Prostate gland (tissue), 2 donors: ENCODE results near the gene KRT39. TPM values are rescaled to one million over a fixed set of nuclear protein-coding genes. Genes with fewer than 3 reads are reported as not detected.

ENCODE experiments used
- DNase-seq: peaks from one replicate; pipeline ENCODE4 v3.0.0-alpha.2; 2019; ENCODE audit warnings: low spot score
- H3K27ac ChIP-seq, 2 donors: fragments of 200-600 bp; sonication (generic); 2 replicates each; pipeline ENCODE4 v1.5.1; 2017 to 2019
- H3K27me3 ChIP-seq: fragments of 200-600 bp; sonication (generic); replicated peaks from 2 replicates; pipeline ENCODE4 v1.5.1; 2019; ENCODE audit not compliant: insufficient read depth
- H3K36me3 ChIP-seq, 2 donors: fragments of 200-600 bp; sonication (generic); 1 replicate in 1 of 2; 2 replicates in 1 of 2; pipeline versions ENCODE4 v1.5.1 to v1.8.1; 2017 to 2019
- H3K4me1 ChIP-seq: fragments of 200-600 bp; sonication (generic); replicated peaks from 2 replicates; pipeline ENCODE4 v1.5.1; 2019
- H3K4me3 ChIP-seq, 2 donors: fragments of 200-600 bp; sonication (generic); 2 replicates each; pipeline ENCODE4 v1.5.1; 2017 to 2019
- H3K9me3 ChIP-seq: fragments of 200-600 bp; sonication (generic); 2 replicates; pipeline ENCODE4 v1.5.1; 2017
- POLR2A ChIP-seq: fragments of 450-650 bp; IDR thresholded peaks from one replicate; pipeline ENCODE4 v1.6.1; 2016; ENCODE audit warnings: antibody characterized with exemption, mild to moderate bottlenecking
- POLR2AphosphoS5 ChIP-seq: sonication (generic); formaldehyde crosslinking; IDR thresholded peaks from one replicate; pipeline ENCODE4 v1.6.1; 2017; ENCODE audit warnings: antibody characterized with exemption
- WGBS: methylation state at CpG from one replicate; pipeline ENCODE4 v1.1.5; 2018; 5-methylcytosine and 5-hydroxymethylcytosine counted together
- intact Hi-C: fragments of 100-400 bp; cut with DNase I; formaldehyde crosslinking; loops from one replicate; pipeline ENCODE4 v1.14.2; 2022
- total RNA-seq, 2 donors: library from RNA; depleted of rRNA; stranded (reverse); fragments of >200 nt; gene quantifications; one replicate each; pipeline ENCODE4 v1.1.0, GENCODE V29; 2016
- TF ChIP-seq, protein P1 (sequence below), 4 experiments: fragments of 200-600 bp in 2 of 4; fragments of 450-650 bp in 2 of 4; sonication (generic) in 2 of 4; IDR thresholded peaks; 1 replicate in 3 of 4; 2 replicates in 1 of 4; pipeline ENCODE4 v1.5.1; 2016 to 2019; ENCODE audit warnings: antibody characterized with exemption in 4 of 4, mild to moderate bottlenecking in 2 of 4, moderate library complexity in 2 of 4

The KRT39 gene
- total RNA-seq, 2 donors from 2014 or later, result not detected

- no peak for DNase-seq
These were observed 10.1 kb downstream of the KRT39 start for GRCh38 chr17:40956401-40957254.

GRCh38 chr17:40953881-40954280 lies 12.9 kb downstream of the KRT39 start:
- Histone ChIP-seq H3K9me3 (no peaks in the 10 kb centered on the region), H3K27ac (no peak overlapping the region), H3K4me1 (no peaks in the 10 kb centered on the region), H3K27me3 (no peaks in the 10 kb centered on the region), H3K36me3 (no peaks in the 10 kb centered on the region), H3K4me3 (no peak overlapping the region)
- peak; percentile 10 for DNase-seq
- intact Hi-C loops, result no loop called here
- TF ChIP-seq POLR2AphosphoS5 (no peak), POLR2A (no peak)
- TF ChIP-seq, protein P1, sequence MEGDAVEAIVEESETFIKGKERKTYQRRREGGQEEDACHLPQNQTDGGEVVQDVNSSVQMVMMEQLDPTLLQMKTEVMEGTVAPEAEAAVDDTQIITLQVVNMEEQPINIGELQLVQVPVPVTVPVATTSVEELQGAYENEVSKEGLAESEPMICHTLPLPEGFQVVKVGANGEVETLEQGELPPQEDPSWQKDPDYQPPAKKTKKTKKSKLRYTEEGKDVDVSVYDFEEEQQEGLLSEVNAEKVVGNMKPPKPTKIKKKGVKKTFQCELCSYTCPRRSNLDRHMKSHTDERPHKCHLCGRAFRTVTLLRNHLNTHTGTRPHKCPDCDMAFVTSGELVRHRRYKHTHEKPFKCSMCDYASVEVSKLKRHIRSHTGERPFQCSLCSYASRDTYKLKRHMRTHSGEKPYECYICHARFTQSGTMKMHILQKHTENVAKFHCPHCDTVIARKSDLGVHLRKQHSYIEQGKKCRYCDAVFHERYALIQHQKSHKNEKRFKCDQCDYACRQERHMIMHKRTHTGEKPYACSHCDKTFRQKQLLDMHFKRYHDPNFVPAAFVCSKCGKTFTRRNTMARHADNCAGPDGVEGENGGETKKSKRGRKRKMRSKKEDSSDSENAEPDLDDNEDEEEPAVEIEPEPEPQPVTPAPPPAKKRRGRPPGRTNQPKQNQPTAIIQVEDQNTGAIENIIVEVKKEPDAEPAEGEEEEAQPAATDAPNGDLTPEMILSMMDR (IDR thresholded peaks at IDR 0.05), result no peak
- WGBS, result 43% methylated on average over 2 of the region's 2 CpGs

More at GRCh38 chr17:40956401-40957254, 10.1 kb downstream of the KRT39 start:
- Histone ChIP-seq H3K27ac (peak overlapping the region in 1 of 2 donors; percentile 42), H3K4me1 (no peaks in the 10 kb centered on the region), H3K9me3 (no peaks in the 10 kb centered on the region), H3K27me3 (no peaks in the 10 kb centered on the region), H3K4me3 (no peak overlapping the region), H3K36me3 (no peaks in the 10 kb centered on the region)
- intact Hi-C loops, result no loop called here
- WGBS, result 41% methylated on average over 8 of the region's 8 CpGs
- TF ChIP-seq POLR2A (no peak), POLR2AphosphoS5 (peak; percentile 57)
- TF ChIP-seq, protein P1 (IDR thresholded peaks at IDR 0.05), result no peak

DNA sequence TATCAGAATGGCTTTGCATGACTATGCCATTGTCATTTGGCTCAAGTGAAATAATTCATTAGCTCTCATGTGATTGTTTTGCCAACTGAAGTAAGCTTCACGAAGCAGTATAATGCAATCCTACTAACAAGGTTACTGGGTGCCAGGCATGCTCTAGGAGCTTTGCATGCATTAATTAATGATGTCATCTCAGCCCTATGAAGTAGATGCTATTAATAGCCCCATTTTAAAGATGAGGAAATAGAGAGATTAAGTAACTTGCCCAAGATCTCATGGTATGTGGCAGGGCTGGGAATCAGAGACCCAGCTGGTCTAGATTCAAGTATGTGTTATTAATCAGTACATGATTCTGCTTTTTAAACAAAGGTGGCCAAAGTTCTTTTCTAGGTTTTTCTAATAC lies 14.1 kb downstream of the KRT39 start:
- WGBS, result 34% methylated on average over 1 of the region's 1 CpG

GRCh38 chr17:40952154-40952553 lies 14.6 kb downstream of the KRT39 start:
- 87% methylated on average over 2 of the region's 2 CpGs for WGBS
- TF ChIP-seq POLR2AphosphoS5 (no peak), POLR2A (no peak)
- TF ChIP-seq, protein P1 (IDR thresholded peaks at IDR 0.05), result no peak

More for the DNA sequence above, 14.1 kb downstream of the KRT39 start:
- no peak overlapping the region for H3K4me3 ChIP-seq
- H3K36me3 ChIP-seq, result no peaks in the 10 kb centered on the region
- H3K27me3 ChIP-seq, result no peaks in the 10 kb centered on the region
- no peak overlapping the region for H3K27ac ChIP-seq
- no peak for TF ChIP-seq POLR2AphosphoS5
- TF ChIP-seq, protein P1 (IDR thresholded peaks at IDR 0.05), result no peak
- no peak for TF ChIP-seq POLR2A
- no peaks in the 10 kb centered on the region for H3K4me1 ChIP-seq
- intact Hi-C loops, result no loop called here
- no peaks in the 10 kb centered on the region for H3K9me3 ChIP-seq
- DNase-seq, result no peak

More at GRCh38 chr17:40952154-40952553, 14.6 kb downstream of the KRT39 start:
- no peak overlapping the region for H3K4me3 ChIP-seq
- no peaks in the 10 kb centered on the region for H3K27me3 ChIP-seq
- H3K9me3 ChIP-seq, result no peaks in the 10 kb centered on the region
- H3K4me1 ChIP-seq, result no peaks in the 10 kb centered on the region
- DNase-seq, result no peak
- no peak overlapping the region for H3K27ac ChIP-seq
- intact Hi-C loops, result no loop called here
- H3K36me3 ChIP-seq, result no peaks in the 10 kb centered on the region
